Measurements from ENCODE around the gene GSE1. TPM values are rescaled to one million over a fixed set of nuclear protein-coding genes. Genes with fewer than 3 reads are reported as not detected.

The GSE1 gene
- total and polyA plus RNA-seq, 5 experiments from 2014 or later = 1.5 to 56.2 (median 2.9) TPM

GRCh38 chr16:85707528-85708095, 94.5 kb downstream of the GSE1 start:
- Mint-ChIP-seq H3K9me3 (peaks cover 0 to 7% (median 3%) of the 10 kb centered on the region in 9 donors), H3K36me3 (peaks cover 4 to 14% (median 12%) of the 10 kb centered on the region in 3 donors), H3K27me3 (no peaks in the 10 kb centered on the region), H3K4me3 (no peak overlapping the region), H3K4me1 (peaks cover 0 to 4% (median 0%) of the 10 kb centered on the region in 4 donors), H3K27ac (no peak overlapping the region)
- ATAC-seq = no peak
- DNase-seq = no peak
- POLR2A ChIA-PET = interaction anchor here (0.7 kb wide), 1 partner anchor 94 kb away, joined by 3 read pairs; no protein-coding TSS in a partner anchor

- H3K27me3 Mint-ChIP-seq = no peaks in the 10 kb centered on the region
- POLR2A ChIA-PET = interaction anchor here (0.6 kb wide), 1 partner anchor 462 kb away, joined by 3 read pairs; no protein-coding TSS in a partner anchor
- no peak overlapping the region for H3K27ac Mint-ChIP-seq
- H3K9me3 Mint-ChIP-seq = peaks cover 0 to 11% (median 3%) of the 10 kb centered on the region in 9 donors
- H3K4me3 Mint-ChIP-seq = no peak overlapping the region
- ATAC-seq = no peak
- DNase-seq = no peak
- H3K36me3 Mint-ChIP-seq = peaks cover 4 to 16% (median 14%) of the 10 kb centered on the region in 3 donors
- peaks cover 0 to 4% (median 0%) of the 10 kb centered on the region in 4 donors for H3K4me1 Mint-ChIP-seq
These were observed 95.2 kb downstream of the GSE1 start for GRCh38 chr16:85708338-85708737.

- Mint-ChIP-seq H3K4me3 (no peak overlapping the region), H3K9me3 (peaks cover 0 to 11% (median 3%) of the 10 kb centered on the region in 9 donors), H3K36me3 (peaks cover 4 to 16% (median 14%) of the 10 kb centered on the region in 3 donors), H3K27ac (no peak overlapping the region), H3K4me1 (peaks cover 0 to 4% (median under 1%) of the 10 kb centered on the region in 4 donors), H3K27me3 (no peaks in the 10 kb centered on the region)
- POLR2A ChIA-PET = no interaction called here
- ATAC-seq = no peak
- DNase-seq = no peak
These were observed 96.9 kb downstream of the GSE1 start for GRCh38 chr16:85709766-85710585.

- peaks cover 0 to 3% (median 0%) of the 10 kb centered on the region in 5 donors for H3K27me3 Mint-ChIP-seq
- ATAC-seq (no peak), DNase-seq (no peak)
- H3K4me3 Mint-ChIP-seq = no peak overlapping the region
- POLR2A ChIA-PET = no interaction called here
- peaks cover 4 to 16% (median 14%) of the 10 kb centered on the region in 3 donors for H3K36me3 Mint-ChIP-seq
- peak overlapping the region in 1 of 10 donors; percentile 76 for H3K27ac Mint-ChIP-seq
- H3K9me3 Mint-ChIP-seq = peaks cover 0 to 11% (median 3%) of the 10 kb centered on the region in 9 donors
- H3K4me1 Mint-ChIP-seq = peaks cover 5 to 8% (median 7%) of the 10 kb centered on the region in 4 donors
These were observed 97.6 kb downstream of the GSE1 start for GRCh38 chr16:85710732-85711131.

- ATAC-seq = no peak
- POLR2A ChIA-PET = no interaction called here
- DNase-seq = no peak
- H3K27ac Mint-ChIP-seq = no peak overlapping the region
- H3K27me3 Mint-ChIP-seq = peaks cover 0 to 5% (median 0%) of the 10 kb centered on the region in 5 donors
- H3K36me3 Mint-ChIP-seq = peaks cover 4 to 16% (median 14%) of the 10 kb centered on the region in 3 donors
- H3K9me3 Mint-ChIP-seq = peaks cover 0 to 11% (median 3%) of the 10 kb centered on the region in 9 donors
- no peak overlapping the region for H3K4me3 Mint-ChIP-seq
- peaks cover 5 to 16% (median 11%) of the 10 kb centered on the region in 4 donors for H3K4me1 Mint-ChIP-seq
These were observed 99.0 kb downstream of the GSE1 start for GRCh38 chr16:85711982-85712587.

- Mint-ChIP-seq H3K9me3 (peaks cover 0 to 11% (median 3%) of the 10 kb centered on the region in 9 donors), H3K27me3 (peaks cover 0 to 7% (median 0%) of the 10 kb centered on the region in 5 donors), H3K4me1 (peaks cover 5 to 19% (median 12%) of the 10 kb centered on the region in 4 donors), H3K36me3 (peaks cover 4 to 16% (median 14%) of the 10 kb centered on the region in 3 donors), H3K27ac (peak overlapping the region in 1 of 10 donors; percentile 7), H3K4me3 (no peak overlapping the region)
- ATAC-seq (no peak), DNase-seq (no peak)
- POLR2A ChIA-PET = interaction anchor here (0.8 kb wide), 1 partner anchor 23 kb away, joined by 3 read pairs; no protein-coding TSS in a partner anchor
These were observed 99.7 kb downstream of the GSE1 start for GRCh38 chr16:85712801-85713200.

- H3K27me3 Mint-ChIP-seq = peaks cover 0 to 9% (median 0%) of the 10 kb centered on the region in 5 donors
- no peak for DNase-seq
- peaks cover 0 to 11% (median 3%) of the 10 kb centered on the region in 9 donors for H3K9me3 Mint-ChIP-seq
- H3K36me3 Mint-ChIP-seq = peaks cover 4 to 16% (median 15%) of the 10 kb centered on the region in 3 donors
- POLR2A ChIA-PET = interaction anchor here (0.7 to 1.2 kb wide), 3 partner anchors 20 to 634 kb away, joined by 4 to 7 read pairs (median 4); no protein-coding TSS in a partner anchor
- H3K4me3 Mint-ChIP-seq = peak overlapping the region in 7 of 10 donors; percentile 14 to 64 (median 47)
- ATAC-seq = peak in 1 of 2 donors; percentile 32
- H3K4me1 Mint-ChIP-seq = peaks cover 5 to 23% (median 18%) of the 10 kb centered on the region in 4 donors
- H3K27ac Mint-ChIP-seq = peak overlapping the region in 5 of 10 donors; percentile 2 to 30 (median 22)
These were observed 102.3 kb downstream of the GSE1 start for GRCh38 chr16:85715169-85716021.

GRCh38 chr16:85716022-85716679, 103.0 kb downstream of the GSE1 start:
- Mint-ChIP-seq H3K27me3 (peaks cover 0 to 9% (median 0%) of the 10 kb centered on the region in 5 donors), H3K9me3 (peaks cover 0 to 11% (median 3%) of the 10 kb centered on the region in 9 donors), H3K4me1 (peaks cover 3 to 23% (median 18%) of the 10 kb centered on the region in 4 donors), H3K36me3 (peaks cover 4 to 12% (median 10%) of the 10 kb centered on the region in 3 donors), H3K27ac (peak overlapping the region in 1 of 10 donors; percentile 5), H3K4me3 (peak overlapping the region in 5 of 10 donors; percentile 35 to 64 (median 47))
- no peak for DNase-seq
- POLR2A ChIA-PET = interaction anchor here (0.7 to 1.2 kb wide), 3 partner anchors 20 to 635 kb away, joined by 4 to 7 read pairs (median 4); no protein-coding TSS in a partner anchor
- ATAC-seq = no peak

- H3K27ac Mint-ChIP-seq = no peak overlapping the region
- H3K9me3 Mint-ChIP-seq = peaks cover 0 to 11% (median 3%) of the 10 kb centered on the region in 9 donors
- ATAC-seq = no peak
- POLR2A ChIA-PET = no interaction called here
- no peak for DNase-seq
- H3K27me3 Mint-ChIP-seq = peaks cover 0 to 9% (median 0%) of the 10 kb centered on the region in 5 donors
- peaks cover 4 to 10% (median 9%) of the 10 kb centered on the region in 3 donors for H3K36me3 Mint-ChIP-seq
- H3K4me1 Mint-ChIP-seq = peaks cover 3 to 23% (median 18%) of the 10 kb centered on the region in 4 donors
- no peak overlapping the region for H3K4me3 Mint-ChIP-seq
These were observed 103.5 kb downstream of the GSE1 start for GRCh38 chr16:85716680-85717038.

GRCh38 chr16:85717393-85718152, 104.5 kb downstream of the GSE1 start:
- Mint-ChIP-seq H3K4me1 (peaks cover 3 to 23% (median 18%) of the 10 kb centered on the region in 4 donors), H3K27ac (peak overlapping the region in 2 of 10 donors; percentile 28 to 48), H3K9me3 (peaks cover 0 to 6% (median 0%) of the 10 kb centered on the region in 9 donors), H3K4me3 (peak overlapping the region in 1 of 10 donors; percentile 51), H3K27me3 (peaks cover 0 to 9% (median 0%) of the 10 kb centered on the region in 5 donors), H3K36me3 (peaks cover 0 to 3% (median 3%) of the 10 kb centered on the region in 3 donors)
- POLR2A ChIA-PET = no interaction called here
- ATAC-seq (peak; percentile 17 to 30), DNase-seq (peak in 9 of 10 donors; percentile 17 to 68 (median 49))

Measured in naive thymus-derived CD8-positive, alpha-beta T cell (primary cell).